Stimulated activated CD8-positive, alpha-beta memory T cell treated with anti-CD3 and anti-CD28 coated beads, Interleukin-7, amount 100 ng/mL, for 24 hours (primary cell): ENCODE data around the gene BHMT2.

Experiments
- DNase-seq: peaks from one replicate; pipeline ENCODE4 v3.0.0-alpha.2; 2020; ENCODE audit warnings: low read depth

Gene BHMT2

GRCh38 chr5:79070350-79070667 is 742 bp downstream of the BHMT2 start:
- no peak for DNase-seq

- no peak for DNase-seq
Observed at GRCh38 chr5:79074641-79075040, 5.1 kb downstream of the BHMT2 start.

GRCh38 chr5:79075646-79076426 is 6.3 kb downstream of the BHMT2 start:
- no peak for DNase-seq

GRCh38 chr5:79076819-79077218 is 7.3 kb downstream of the BHMT2 start:
- DNase-seq = no peak

- no peak for DNase-seq
Observed at GRCh38 chr5:79077680-79078365, 8.3 kb downstream of the BHMT2 start.

GRCh38 chr5:79080804-79081203 is 11.2 kb downstream of the BHMT2 start:
- DNase-seq = no peak

GRCh38 chr5:79081779-79082178 is 12.2 kb downstream of the BHMT2 start:
- no peak for DNase-seq

GRCh38 chr5:79086116-79086515 is 16.5 kb downstream of the BHMT2 start:
- DNase-seq = no peak

- DNase-seq = no peak
Observed at GRCh38 chr5:79088507-79088906, 18.9 kb downstream of the BHMT2 start.

- no peak for DNase-seq
Observed at GRCh38 chr5:79091064-79091463, 21.5 kb downstream of the BHMT2 start.

GRCh38 chr5:79093762-79094161 is 24.2 kb downstream of the BHMT2 start:
- no peak for DNase-seq

- no peak for DNase-seq
Observed at GRCh38 chr5:79105868-79106267, 36.3 kb downstream of the BHMT2 start.

GRCh38 chr5:79107020-79107796 is 37.6 kb downstream of the BHMT2 start:
- DNase-seq = no peak

GRCh38 chr5:79108086-79108485 is 38.5 kb downstream of the BHMT2 start:
- no peak for DNase-seq

GRCh38 chr5:79108792-79109191 is 39.2 kb downstream of the BHMT2 start:
- DNase-seq = no peak

- no peak for DNase-seq
Observed at GRCh38 chr5:79109527-79110492, 40.2 kb downstream of the BHMT2 start.

- DNase-seq = no peak
Observed at GRCh38 chr5:79111387-79111959, 41.9 kb downstream of the BHMT2 start, which contains the start of gene BHMT. BHMT (plus strand) TSS chr5:79111809; CDS start chr5:79111886, 77 bp downstream.

GRCh38 chr5:79111960-79112702 is 42.6 kb downstream of the BHMT2 start:
- no peak for DNase-seq

- DNase-seq = no peak
Observed at GRCh38 chr5:79112703-79113058, 43.1 kb downstream of the BHMT2 start.

GRCh38 chr5:79119486-79119885 is 49.9 kb downstream of the BHMT2 start:
- DNase-seq = no peak

GRCh38 chr5:79120221-79120620 is 50.7 kb downstream of the BHMT2 start:
- DNase-seq = no peak
